ENCODE measurements around the gene YAP1.

The YAP1 gene

DNA sequence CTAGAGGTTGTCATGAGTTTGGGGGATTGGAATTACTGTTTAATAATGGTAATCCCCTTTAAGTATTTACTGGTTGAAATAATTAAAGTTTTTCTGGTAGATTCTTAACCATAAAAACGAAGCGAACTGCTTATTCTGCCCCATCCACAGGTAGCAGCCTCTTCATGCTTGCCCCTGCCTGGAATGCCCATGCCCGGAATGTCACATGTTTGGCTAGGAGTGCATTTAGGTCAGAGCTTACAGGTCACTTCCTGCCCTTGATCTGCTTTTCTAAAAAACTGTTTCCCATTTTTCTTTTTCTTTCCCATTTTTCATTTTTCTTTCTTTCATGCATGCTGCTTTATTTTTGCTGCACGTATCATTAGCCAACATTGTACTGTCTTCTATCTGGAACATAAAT lies 69.1 kb downstream of the YAP1 start:
- TF ChIP-seq, protein P1, sequence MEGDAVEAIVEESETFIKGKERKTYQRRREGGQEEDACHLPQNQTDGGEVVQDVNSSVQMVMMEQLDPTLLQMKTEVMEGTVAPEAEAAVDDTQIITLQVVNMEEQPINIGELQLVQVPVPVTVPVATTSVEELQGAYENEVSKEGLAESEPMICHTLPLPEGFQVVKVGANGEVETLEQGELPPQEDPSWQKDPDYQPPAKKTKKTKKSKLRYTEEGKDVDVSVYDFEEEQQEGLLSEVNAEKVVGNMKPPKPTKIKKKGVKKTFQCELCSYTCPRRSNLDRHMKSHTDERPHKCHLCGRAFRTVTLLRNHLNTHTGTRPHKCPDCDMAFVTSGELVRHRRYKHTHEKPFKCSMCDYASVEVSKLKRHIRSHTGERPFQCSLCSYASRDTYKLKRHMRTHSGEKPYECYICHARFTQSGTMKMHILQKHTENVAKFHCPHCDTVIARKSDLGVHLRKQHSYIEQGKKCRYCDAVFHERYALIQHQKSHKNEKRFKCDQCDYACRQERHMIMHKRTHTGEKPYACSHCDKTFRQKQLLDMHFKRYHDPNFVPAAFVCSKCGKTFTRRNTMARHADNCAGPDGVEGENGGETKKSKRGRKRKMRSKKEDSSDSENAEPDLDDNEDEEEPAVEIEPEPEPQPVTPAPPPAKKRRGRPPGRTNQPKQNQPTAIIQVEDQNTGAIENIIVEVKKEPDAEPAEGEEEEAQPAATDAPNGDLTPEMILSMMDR (IDR thresholded peaks at IDR 0.05; ENCODE audit: low read depth, low read length, missing control alignments): no peak
- DNase-seq (ENCODE audit: extremely low read depth, low read depth): no peak
- no peak overlapping the region for H3K4me3 ChIP-seq (replicated peaks; ENCODE audit: low read depth, low read length)

DNA sequence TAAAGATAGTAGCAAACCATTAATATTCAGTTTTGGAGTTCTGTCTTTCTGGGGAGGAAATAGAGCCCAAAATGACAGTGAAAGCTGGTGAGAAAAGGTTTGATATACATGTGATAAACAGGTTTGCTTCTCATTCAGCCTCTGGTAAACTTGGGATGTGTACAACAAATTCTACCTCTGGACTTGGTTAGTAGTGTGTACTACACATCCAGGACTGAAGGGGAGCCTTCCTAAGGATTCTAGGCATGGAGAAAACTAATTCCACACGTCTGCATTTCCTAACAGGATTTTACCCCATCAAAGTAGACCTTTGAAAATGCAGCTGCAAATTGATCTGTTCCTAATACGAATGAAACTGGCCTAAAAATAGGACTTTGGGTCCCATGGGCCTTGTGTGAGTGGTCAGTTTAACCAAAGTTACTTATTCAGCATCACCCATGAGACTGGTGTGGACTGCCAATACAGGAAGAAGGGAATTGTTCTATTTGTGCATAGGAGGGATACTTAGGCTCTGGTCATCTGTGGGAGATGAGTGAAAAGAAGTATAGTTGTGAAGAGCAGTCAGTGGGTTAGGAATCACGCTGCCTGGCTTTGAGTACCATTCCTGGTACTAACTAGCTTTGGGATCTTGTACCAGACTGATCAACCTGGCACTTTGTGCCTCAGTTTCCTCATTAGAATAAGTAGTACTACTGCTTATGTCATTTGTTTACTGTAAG lies 74.2 kb downstream of the YAP1 start:
- no peak for DNase-seq (ENCODE audit: extremely low read depth, low read depth)
- TF ChIP-seq, protein P1 (IDR thresholded peaks at IDR 0.05; ENCODE audit: low read depth, low read length, missing control alignments): no peak

DNA sequence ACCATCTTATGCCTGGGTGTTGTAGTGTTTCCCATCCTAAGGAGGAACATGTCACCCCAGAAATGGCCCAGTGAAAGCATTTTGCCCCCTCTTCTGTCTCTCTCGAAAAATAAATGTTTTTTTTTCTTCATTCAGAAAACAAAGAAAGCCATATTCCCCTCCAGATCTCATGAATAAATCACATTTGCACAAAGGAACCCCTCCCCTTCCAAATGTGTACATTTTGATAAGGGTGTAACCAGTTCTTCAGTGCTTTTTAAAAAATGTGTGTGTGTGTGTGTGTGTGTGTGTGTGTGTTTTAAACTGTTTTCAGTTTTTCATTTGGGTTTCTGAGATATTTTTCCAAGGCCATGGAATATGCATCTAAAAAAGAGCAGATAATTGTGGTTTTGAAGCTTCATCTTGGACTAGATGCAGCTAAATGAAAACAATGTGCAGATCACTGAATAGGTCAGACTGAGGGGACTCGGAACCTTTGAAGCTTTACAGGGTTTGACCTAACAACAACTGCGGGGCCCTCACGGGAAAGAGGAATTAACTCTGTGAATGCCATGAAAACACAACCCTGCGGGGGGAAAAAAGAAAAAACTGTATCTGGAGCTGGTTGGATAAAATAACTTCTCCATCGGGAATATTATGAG lies 76.4 kb downstream of the YAP1 start:
- TF ChIP-seq, protein P1 (IDR thresholded peaks at IDR 0.05; ENCODE audit: low read depth, low read length, missing control alignments): no peak
- DNase-seq (ENCODE audit: extremely low read depth, low read depth): peak; percentile 42
- H3K4me3 ChIP-seq (replicated peaks; ENCODE audit: low read depth, low read length): no peak overlapping the region

More for the DNA sequence above, 74.2 kb downstream of the YAP1 start:
- H3K4me3 ChIP-seq (replicated peaks; ENCODE audit: low read depth, low read length): no peak overlapping the region

DNA sequence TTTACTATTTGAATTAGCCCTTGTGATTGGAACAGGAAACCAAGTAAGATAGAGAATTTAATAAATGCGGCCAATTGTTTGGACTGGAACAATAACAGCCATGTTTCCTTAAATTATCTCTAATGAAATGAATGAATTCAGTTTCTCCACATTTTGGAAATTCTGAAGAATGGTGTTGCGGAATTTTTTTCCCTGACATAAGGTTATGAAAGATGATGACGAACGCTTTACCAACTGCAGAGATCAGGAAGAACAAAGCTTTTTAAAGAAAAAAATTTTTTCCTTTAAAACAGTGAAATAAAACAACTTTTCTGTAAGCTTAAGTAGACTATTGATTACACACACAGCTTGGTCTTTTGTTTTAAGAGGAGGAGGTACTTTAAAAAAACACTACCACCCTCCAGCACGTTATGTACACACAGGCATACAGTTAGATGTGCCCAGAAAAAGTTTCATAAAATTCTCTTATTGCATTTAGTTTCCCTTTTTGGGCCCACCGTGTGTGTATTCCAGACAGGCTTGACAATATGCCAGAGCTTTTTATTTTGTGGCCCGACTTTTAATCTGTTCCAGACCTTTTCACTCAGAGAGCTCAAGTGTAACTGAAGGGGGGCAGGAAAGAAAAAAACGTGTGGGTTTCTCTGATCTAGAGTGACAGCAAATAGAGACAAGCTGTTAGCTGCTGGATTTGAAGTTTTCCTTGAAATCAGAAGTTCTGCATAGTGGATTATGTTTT lies 77.3 kb downstream of the YAP1 start:
- no peak overlapping the region for H3K4me3 ChIP-seq (replicated peaks; ENCODE audit: low read depth, low read length)
- TF ChIP-seq, protein P1 (IDR thresholded peaks at IDR 0.05; ENCODE audit: low read depth, low read length, missing control alignments): no peak
- DNase-seq (ENCODE audit: extremely low read depth, low read depth): no peak

DNA sequence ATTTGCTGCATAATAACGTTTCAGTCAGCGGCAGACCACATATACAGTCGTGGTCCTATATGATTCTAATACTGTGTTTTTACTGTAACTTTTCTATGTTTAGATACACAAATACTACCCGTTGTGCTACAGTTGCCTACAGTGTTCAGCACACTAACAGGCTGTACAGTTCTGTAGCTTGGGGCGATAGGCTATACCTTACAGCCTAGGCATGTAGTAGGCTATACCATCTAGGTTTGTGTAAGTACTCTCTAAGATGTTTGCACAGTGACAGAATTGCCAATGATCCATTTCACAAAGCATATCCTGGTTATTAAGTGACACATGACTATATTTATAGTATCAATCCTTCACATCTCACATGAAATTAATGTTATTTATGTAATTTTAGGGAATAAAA lies 78.2 kb downstream of the YAP1 start:
- TF ChIP-seq, protein P1 (IDR thresholded peaks at IDR 0.05; ENCODE audit: low read depth, low read length, missing control alignments): no peak
- no peak for DNase-seq (ENCODE audit: extremely low read depth, low read depth)
- H3K4me3 ChIP-seq (replicated peaks; ENCODE audit: low read depth, low read length): no peak overlapping the region

DNA sequence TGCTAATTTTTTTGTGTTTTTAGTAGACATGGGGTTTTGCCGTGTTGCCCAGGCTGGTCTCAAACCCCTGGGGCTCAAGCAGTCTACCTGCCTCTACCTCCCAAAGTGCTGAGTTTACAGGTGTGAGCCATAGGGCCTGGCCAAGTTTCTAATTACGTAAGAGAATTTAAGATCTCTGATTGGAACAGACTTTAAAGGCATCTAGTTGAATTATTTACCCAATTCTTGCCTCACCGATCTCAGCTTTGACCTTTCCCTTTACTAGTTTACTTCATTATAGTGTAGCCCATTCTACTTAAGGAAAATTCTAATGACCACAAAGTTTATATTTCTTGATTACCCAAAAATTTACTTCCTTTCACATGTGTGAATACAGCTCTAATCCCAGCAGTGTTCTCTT lies 81.6 kb downstream of the YAP1 start:
- DNase-seq (ENCODE audit: extremely low read depth, low read depth): no peak
- TF ChIP-seq, protein P1 (IDR thresholded peaks at IDR 0.05; ENCODE audit: low read depth, low read length, missing control alignments): no peak
- no peak overlapping the region for H3K4me3 ChIP-seq (replicated peaks; ENCODE audit: low read depth, low read length)

All from HFF-Myc (cell line).